GM18873 (cell line): ENCODE data around the gene DNAJB5.

Source experiments
- ATAC-seq: cut with Tn5 transposase; IDR thresholded peaks from one replicate; pipeline ENCODE4 v1.9.1; 2021; ENCODE audit warnings: mild to moderate bottlenecking, moderate library complexity, moderate number of reproducible peaks; ENCODE audit not compliant: unreplicated experiment, low FRiP score

DNAJB5 gene

DNA sequence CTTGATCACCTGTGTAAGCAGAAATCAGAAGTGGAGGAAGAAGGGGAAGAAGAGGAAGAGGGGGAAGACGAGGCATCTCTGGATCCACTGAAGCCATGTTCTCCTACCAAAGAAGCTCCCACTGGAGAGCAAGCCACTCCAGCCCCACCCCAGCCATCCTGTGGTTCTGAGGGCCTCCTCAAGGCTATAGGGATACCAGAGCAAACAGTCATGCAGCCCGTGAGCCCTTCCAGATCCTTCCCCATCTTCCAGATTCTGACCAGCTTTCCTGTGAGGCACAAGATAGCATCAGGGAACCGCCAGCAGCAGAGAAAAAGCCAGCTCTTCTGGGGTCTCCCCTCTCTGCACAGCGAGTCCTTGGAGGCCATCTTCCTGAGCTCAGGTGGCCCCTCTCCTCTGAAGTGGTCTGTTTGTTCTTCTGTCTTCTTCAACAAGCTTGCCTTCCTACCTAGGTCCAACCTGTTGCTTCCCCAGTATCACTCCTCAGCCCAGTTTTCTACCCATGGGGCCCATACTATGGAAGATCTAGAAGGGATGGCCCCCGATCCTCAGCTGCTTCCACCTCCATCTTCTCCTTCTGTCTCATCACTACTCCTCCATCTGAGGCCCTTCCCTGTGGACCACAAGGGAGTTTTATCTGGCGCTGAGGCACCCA, 53.5 kb downstream of the DNAJB5 start:
- no peak for ATAC-seq

DNA sequence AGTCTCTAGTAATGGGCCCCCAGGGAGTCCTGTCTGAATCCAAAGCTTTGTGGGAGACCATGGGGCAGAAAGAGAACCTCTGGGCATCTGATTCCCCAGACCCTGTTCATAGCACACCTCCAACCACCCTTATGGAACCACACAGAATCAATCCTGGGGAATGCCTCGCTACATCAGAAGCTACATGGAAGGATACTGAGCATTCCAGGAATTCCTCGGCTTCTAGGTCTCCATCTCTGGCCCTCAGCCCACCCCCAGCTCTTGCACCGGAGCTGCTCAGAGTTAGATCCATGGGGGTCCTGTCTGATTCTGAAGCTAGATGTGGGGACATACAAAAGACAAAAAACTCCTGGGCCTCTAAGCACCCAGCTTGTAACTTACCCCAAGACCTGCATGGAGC, 54.5 kb downstream of the DNAJB5 start:
- no peak for ATAC-seq
